GM19452 (cell line): ENCODE measurements around the gene AUH.

Experiments used
- ATAC-seq: cut with Tn5 transposase; IDR thresholded peaks from one replicate; pipeline ENCODE4 v1.9.1; 2021; ENCODE audit not compliant: unreplicated experiment

Gene AUH

DNA sequence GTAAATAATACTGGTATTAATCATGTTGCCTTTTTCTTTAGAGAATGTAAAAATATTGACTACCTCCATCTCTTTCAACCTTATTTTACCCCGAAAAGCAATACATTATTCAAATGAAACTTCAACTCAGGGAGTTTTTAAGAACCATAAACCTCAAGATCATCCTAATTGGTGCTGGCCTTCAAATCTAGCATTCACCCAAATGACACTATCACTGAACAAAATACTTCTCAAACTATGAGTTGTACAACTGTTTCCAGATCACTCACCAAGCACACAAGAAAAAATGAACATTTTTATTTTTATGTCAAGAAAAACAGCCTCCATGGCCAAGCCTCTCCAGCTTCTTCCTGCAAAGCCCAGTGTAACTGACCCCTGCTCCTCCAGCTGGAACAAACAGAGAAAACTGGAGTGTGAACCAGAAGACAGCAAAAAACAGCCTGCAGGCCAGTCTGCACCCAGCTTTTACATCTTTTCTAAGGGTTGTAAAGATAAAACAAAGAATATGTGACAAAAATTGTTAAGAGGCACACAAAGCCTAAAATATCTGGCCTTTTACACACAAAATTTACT lies 21.2 kb downstream of the AUH start:
- ATAC-seq, result no peak

DNA sequence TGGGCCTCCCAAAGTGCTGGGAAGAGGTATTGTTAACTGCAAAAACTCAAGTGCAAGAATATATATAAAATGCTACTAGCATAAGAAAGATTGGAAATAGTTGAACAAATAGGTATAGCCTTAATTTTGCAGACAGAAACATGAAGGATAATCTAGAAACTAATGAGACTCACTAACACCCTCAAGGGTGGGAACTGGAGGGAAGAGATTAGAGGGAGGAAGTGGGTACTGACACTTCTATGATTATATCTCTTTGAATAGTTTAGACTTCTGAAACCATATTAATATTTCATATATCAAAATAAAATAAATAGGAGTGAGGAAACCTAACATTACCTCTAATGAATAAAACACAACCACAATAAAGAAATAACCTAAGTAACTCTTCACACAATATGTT lies 23.0 kb downstream of the AUH start:
- ATAC-seq, result no peak

DNA sequence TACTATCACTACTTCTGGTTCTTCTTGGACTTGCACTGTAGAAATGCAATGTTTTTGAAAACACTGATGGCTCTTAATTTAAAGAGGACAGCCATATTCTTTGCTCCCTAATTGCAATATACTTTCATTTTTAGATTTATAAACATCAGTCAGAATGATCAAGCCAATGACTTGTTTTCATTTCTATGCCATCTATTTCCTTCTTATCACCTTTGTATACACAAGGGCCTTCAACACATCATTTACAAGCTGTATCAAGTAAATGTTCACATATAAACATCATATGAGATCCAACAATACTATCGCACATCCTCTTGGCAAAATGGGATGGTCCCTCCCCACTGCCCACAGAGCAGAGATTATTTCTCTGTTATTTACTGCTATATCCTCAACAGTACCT lies 24.9 kb downstream of the AUH start:
- ATAC-seq, result no peak

DNA sequence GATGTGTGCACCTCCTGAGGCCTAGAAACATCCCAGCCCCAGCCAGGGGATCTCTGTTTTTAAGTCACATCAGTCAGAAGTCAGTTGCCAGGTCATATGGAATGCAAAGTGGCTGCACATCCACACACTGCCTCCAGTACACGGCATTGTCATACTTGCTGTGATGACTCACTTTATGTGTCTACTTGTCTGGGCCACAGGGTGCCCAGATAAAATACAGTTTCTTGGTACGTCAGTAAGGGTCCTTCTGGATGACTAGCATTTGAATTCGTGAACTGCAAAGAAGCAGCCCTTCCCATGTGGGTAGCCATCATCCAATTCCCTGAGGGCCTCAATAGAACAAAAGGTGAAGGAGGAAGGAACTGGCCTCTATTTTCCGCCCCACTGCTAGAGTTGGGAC lies 27.7 kb downstream of the AUH start:
- no peak for ATAC-seq

DNA sequence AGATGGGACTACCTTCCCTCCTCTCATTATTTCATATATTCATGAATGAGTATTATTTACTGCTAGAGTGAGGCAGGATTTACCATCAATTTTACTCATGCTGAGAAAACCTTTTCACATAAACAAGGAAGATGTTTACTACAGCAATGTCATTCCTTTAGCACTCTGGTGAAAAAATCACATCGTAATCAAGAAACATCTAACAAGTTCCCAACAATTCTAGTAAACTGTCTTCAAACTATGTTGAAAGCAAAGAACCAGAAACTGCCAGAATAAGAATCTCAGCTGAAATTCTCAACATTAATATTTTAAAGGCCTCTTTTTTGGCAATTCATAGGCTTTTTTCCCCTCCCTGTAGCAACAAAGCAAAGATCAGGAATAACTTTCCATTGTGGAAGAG lies 28.2 kb downstream of the AUH start:
- ATAC-seq, result no peak

DNA sequence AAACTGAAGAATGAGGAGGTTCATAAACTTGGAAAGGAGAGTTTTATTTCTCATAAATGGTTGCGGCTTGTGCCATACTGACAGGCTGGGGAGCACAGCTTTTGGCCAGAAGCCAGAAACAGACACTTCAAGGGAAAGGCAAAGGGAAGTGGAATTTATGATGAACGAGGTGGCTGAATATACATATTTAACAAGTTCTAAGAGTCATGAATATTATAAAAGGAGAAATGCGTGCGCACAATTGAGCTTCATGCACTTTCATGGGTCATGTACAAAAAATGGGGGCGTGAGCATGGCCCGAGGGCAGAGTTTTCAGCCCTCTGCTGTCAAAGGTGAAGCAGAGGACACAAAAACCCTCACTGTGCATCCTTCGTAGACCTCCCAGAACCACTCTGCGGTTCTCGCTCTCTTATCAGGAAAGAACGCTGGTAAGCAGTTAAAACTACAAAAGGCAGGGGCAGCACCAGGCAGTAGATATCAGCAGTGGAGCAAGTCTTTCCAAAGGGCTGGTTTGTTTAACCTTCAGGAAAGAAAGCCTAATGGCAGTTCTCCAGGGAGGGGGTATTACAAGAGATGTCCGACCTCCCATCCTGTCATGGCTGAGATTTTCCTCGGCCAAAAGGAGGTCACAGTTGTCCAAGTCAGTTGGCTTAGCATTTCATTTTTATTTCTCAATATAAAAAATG lies 29.0 kb downstream of the AUH start:
- ATAC-seq, result no peak

DNA sequence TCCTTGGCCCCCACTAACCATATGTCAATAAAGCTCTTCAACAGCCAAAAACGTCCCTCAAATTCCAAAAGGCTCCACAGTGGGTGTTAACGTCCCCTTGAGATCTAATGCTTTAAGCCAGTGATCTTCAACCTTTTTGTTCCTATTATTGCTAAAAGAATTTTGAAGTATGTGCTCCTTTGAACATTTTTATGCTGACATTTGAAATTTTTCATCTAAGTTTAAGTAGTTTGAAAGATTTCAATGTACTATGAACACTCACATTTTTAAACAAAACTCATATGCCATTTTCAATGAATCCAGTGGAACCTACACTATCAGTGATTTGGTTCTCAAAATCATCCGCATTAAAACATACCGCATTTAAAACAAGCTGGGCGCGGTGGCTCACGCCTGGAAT lies 29.9 kb downstream of the AUH start:
- no peak for ATAC-seq

DNA sequence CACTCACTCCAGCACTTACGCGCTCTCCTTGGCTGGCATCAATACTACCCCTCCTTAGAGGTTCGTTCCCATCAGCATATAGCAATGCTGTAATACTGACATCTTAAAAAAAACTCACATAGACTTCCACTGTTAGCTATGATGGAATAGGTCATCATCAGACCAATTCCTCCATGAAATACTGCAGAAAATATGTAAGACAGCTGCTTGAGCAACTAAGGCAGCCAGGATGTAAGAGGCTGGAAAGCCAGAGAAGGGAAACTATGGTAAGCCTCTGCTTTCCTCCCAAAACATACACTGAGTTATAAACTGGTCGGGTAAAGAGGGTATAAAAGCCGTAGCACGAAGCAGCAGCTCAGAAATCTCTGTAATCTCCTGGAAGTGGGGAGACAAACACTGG lies 33.5 kb downstream of the AUH start:
- ATAC-seq, result no peak

DNA sequence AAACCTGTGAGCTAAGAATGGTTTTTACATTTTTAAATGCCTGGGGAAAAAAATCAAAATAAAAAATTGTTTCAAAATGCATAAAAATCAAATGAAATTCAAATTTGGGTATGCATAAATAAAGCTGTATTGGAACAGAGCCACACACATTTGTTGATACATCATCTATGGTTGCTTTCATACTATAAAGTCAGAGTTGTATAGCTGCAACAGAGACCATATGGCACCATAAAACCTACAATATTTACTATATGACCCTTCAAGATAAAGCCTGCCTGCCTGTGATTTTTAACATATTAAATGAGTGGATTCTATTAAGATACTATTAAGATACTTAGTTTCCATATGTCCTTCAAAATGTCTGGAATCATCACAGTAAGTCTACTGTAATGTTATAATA lies 40.0 kb downstream of the AUH start:
- no peak for ATAC-seq

DNA sequence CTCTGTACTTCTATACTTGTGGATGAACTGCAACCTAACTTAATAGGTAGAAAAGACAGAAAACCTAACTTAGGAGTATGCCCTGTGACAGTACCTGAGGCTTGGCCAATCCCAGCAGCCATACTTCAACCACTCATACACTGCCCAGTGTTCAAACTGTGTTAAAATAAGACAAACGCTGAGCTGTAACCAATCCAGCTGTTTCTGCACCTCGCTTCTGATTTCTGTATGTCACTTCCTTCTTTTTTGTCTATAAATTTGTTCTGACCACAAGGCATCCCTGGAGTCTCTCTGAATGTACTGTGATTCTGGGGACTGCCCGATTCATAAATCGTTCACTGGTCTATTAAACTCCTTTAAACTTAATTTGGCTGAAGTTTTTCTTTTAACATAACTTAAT lies 41.4 kb downstream of the AUH start:
- ATAC-seq, result no peak

DNA sequence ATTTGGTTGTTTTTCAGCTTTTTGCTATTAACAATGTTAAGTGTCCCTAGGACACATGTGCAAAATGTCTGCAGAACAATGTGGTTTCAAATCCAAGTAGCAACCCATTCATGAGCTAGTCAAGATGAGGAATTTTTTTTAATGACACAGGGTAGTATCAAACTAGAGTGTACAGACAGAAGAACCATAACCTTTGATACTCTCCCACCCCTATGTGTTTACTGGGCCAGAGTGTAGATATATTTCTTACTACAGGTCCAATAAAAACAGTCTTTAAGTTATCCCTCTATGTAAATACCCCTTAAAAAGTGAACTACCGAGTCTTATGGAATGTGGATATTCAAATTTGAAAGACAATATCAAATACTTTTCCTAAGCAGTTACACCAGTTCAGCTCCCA lies 45.6 kb downstream of the AUH start:
- no peak for ATAC-seq

DNA sequence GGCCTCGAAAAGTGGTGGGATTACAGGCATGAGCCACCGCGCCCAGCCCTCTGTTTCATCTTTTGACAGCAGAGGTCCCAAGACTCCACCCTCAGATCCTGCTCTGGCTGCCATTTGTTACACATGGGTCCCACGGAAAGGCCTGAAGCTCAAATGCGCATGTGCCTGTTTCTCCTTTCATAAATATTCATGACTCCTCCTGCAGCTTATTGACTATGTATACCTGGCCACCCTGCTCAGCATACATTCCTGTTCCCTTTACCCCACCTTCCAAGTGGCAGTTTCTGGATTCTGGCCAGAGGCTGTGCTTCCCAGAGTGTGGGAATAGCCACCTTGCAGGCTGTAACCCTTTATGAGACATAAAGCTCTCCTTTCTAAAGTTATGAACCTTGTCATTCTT lies 46.5 kb downstream of the AUH start:
- ATAC-seq, result no peak

DNA sequence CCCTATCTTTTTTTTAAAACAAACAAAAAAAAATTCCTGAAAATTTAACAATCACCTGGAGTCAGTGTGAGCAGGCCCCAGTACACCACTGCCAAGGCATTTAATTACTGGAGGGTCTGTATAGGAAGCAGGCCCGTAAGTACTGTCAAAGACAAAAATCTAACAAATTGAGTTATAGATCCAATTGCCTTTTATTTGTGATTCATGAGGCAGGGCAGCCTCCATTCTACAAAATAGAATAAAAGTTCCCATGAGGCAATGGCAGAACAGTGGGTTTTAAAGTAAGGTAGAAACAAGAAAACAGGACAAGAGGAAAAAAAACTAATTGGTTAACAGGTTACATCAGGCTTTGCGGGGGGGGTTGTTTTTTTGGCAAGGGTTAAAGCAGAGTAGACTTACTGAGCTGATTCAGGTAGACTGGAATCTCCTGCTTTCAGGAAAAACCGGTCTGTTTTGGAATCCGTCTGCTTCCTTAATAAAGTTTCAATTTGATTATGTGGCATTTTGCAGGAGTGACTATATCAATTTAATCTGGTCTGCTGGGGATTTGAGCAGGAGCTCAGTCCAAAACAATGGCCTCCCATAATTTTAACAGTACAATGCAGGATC lies 48.9 kb downstream of the AUH start:
- no peak for ATAC-seq

DNA sequence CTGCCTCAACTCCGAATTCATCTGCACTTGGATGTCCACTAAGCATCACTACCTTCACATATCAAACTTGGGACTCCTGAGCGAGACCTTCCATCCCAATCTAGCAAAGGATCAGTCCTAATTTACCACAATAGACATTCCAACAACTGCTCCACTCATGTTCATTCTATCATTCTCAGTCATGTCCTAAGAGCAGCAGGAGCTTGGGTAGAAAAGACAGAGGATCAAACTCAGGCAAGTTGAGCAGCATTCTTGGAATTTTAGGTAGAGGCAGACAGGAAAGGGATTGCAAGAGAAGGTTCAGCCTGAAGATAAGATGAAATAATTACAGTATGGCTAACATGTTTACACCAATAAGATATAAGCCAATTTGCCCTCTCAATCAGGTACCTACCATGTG lies 51.7 kb downstream of the AUH start:
- ATAC-seq, result no peak

DNA sequence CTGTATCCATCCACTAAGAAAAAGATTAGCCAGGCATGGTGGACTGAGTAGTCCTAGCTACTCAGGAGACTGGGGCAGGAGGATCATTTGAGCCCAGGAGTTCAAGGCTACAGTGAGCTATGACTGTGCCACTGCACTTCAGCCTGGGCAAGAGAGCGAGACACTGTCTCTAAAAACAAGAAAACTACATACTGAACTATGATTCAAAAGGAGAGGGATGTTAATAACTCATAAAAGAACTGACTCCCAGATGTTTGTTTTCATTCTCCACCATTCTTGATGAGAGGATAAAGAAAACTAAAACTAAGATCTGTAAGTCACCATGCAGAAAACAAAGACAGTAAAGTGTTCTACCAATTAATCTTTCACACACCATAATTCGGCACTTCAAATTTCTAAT lies 53.5 kb downstream of the AUH start:
- no peak for ATAC-seq

DNA sequence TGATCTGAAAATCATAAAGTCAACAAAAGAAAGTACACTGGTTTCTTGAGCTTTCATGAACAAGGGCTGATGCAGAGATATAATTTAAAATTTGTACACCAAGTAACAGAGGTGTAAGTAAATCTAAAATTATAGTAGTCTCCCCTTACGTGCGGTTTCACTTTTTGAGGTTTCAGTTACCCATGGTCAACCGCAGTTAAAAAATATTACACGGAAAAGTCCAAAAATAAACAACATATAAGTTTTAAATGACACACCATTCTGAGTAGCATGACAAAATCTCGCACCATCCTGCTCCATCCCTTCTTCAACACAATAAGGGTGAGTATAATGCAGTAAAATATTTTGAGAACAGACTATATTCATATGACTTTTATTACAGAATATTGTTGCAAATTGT lies 54.4 kb downstream of the AUH start:
- no peak for ATAC-seq

DNA sequence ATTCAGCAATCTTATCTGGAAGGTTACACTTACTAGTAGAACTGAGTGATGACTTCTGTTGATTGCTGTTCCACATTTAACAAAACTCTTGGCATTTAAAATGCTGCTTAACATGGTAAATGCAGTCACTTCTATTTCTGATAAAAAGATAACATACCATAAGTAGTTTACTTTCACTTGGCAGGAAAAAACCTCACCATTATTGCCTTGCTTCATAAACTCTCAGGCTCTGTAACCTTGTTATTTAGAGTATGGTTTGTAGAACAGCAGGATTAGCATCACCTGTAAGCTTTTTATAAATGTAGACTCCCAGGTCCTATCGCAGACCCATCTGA lies 55.5 kb downstream of the AUH start:
- ATAC-seq, result no peak

DNA sequence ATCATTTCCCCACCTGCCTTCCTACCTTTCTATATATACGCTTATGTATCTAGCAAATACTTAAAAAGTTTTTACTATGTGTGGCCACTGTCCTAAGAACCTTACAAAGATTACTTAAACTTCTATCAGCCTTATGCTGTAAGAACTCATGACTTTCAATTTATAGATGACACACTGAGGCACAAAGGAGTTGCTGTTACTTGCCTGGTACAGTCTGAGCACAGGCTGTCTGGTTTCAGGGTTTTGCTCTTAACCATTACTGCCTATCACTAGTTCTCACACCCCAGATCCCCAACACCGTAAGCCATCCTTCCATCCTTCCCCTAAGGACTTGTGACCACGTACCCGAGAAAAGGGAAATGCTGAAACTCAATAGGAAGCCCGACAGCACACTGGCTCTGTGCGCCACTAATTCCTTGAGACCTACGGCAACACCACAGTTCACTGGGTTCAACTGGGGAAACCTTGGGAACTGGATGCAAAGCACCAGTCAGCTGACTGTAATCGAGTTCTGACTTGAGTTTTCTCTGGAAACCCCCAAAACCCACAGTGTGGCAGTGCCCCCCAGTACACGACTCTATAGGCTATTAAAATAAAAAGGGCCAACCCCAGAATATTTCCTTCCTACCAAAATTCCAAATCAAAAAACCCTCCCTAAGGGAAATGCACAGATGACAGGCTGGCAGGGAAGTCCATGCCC lies 56.0 kb downstream of the AUH start:
- no peak for ATAC-seq

DNA sequence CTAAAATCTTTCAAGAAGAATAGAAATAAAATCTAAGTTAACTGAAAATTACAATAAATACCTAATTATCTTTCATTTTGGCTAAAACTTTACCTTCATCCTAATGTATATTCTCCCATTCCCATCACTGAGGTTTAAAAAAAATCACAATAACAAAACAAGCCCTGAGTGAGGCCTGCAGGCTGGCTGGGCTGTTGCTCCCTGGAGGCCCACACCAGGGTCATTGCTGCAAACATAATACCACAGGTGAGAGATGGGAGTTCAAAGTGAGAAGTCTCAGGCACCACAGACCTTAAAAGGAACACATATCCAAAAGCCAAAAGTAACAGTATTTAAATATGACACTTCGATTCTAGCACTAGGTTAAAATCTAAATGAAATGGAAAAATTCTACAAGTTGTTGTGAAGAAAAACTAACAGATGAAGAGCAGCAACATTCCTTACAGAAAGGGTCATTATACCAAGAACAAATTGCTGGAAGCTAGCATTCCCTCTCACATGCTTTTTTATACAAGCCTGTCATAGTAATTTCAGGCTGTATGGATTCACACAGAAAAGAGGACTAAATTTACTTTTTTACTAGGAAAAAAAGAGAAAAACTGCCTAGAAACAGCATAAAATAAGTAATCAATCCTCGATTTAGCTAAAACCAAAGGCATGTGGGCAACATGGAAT lies 57.8 kb downstream of the AUH start:
- no peak for ATAC-seq

DNA sequence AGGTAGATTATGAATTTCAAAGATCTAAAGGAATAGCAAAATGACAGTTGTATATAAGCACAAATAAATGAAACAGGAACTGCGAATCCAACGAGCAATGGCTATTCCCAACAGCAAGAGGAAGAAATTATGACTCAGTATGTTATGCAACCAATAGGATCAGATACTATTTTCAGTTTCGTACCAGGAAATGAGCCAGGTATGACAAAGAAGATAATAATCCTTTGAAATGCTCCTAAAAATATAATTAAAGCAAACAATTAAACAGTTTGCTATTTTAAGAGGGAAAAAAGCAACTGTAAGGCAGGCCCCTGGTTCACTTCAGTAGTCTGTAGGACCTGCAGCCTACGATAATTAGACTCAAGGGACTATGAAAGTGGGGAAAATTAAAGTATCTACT lies 58.9 kb downstream of the AUH start:
- ATAC-seq, result no peak

DNA sequence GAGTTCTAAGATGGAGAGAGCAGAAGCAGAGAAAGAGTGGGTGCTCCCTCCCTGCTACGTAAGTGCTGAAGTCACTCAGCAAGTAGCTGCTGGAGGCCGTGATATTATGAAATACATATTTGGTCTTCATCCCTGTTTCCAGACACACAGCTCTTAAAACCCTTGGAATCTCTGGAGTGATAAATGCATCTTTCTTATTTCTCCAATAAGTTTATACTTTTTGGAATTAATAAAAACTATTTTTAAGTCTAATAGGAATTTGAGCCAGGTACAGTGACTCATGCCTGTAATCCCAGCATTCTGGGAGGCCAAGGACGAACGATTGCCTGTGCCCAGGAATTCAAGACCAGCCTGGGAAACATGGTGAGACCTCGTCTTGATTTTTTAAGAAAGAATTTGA lies 60.6 kb downstream of the AUH start:
- ATAC-seq, result no peak

DNA sequence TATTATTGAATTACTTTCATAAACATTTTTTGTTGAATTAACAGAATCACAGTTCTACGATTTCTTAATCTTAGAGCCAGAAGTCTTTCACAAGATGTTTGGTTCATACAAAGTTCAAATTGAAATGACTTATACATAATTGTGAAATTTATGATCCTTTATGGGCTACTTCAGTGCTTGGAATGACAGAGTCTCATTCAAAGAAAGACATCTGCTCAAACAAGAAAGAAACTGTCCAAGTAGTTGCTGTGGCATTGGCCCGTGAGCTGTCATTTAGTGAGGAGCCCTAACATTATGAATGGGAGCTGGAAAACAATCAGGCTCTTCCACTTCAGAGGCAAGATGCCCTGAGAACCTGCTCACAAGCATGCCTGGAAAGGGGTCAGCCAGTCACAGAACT lies 63.4 kb downstream of the AUH start:
- no peak for ATAC-seq
